Measurements from ENCODE around the gene FAAP20. TPM values are rescaled to one million over a fixed set of nuclear protein-coding genes. Genes with fewer than 3 reads are reported as not detected.

Gene FAAP20
- total and polyA plus RNA-seq, 2 experiments from 2014 or later: 24.9 to 117 TPM

DNA sequence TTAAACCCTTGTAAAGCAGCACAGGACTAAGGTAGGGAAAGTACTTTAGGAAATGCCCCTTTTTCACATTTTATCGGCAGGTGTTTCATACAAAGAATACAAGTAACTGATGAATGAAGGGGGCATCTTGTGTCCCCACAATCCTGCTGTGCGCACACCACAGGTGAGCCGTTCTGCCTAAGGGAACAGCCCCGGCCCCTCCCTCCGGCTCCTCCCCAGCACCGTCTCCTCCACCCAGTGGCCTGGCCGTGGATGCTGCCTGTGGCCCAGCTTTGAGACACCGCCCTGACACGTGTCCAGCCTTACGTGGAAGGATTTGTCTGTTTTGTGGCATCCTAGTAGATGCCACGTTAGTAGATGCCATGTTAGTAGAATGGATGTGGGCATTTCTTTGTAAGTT lies 12.8 kb downstream of the FAAP20 start:
- H3K4me1 ChIP-seq (ENCODE audit: insufficient read depth): no peaks in the 10 kb centered on the region
- TF ChIP-seq, protein P1, sequence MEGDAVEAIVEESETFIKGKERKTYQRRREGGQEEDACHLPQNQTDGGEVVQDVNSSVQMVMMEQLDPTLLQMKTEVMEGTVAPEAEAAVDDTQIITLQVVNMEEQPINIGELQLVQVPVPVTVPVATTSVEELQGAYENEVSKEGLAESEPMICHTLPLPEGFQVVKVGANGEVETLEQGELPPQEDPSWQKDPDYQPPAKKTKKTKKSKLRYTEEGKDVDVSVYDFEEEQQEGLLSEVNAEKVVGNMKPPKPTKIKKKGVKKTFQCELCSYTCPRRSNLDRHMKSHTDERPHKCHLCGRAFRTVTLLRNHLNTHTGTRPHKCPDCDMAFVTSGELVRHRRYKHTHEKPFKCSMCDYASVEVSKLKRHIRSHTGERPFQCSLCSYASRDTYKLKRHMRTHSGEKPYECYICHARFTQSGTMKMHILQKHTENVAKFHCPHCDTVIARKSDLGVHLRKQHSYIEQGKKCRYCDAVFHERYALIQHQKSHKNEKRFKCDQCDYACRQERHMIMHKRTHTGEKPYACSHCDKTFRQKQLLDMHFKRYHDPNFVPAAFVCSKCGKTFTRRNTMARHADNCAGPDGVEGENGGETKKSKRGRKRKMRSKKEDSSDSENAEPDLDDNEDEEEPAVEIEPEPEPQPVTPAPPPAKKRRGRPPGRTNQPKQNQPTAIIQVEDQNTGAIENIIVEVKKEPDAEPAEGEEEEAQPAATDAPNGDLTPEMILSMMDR (IDR thresholded peaks at IDR 0.05; ENCODE audit: poor library complexity): no peak
- TF ChIP-seq EZH2 (IDR thresholded peaks at IDR 0.05; ENCODE audit: borderline replicate concordance) (no peak), EZH2phosphoT487 (IDR thresholded peaks at IDR 0.05; ENCODE audit: low read depth, severe bottlenecking, unreplicated experiment) (no peak)
- H3K36me3 ChIP-seq (replicated peaks; ENCODE audit: insufficient read depth, low read depth): no peaks in the 10 kb centered on the region
- H2AFZ ChIP-seq: no peak overlapping the region
- H3K9me2 ChIP-seq (replicated peaks; ENCODE audit: insufficient read depth): no peaks in the 10 kb centered on the region
- no peaks in the 10 kb centered on the region for H3K27me3 ChIP-seq
- no peaks in the 10 kb centered on the region for H3K79me2 ChIP-seq
- H3K27ac ChIP-seq: no peak overlapping the region
- H4K20me1 ChIP-seq (ENCODE audit: insufficient read depth, poor library complexity, severe bottlenecking): no peaks in the 10 kb centered on the region
- no peaks in the 10 kb centered on the region for H3K9me3 ChIP-seq (ENCODE audit: low read depth)
- H3K4me3 ChIP-seq: no peak overlapping the region
- DNase-seq (ENCODE audit: low spot score): no peak
- no peak overlapping the region for H3K4me2 ChIP-seq
- WGBS (ENCODE audit: low lambda C conversion rate, missing lambda C conversion rate): 96% methylated on average over 10 of the region's 11 CpGs

DNA sequence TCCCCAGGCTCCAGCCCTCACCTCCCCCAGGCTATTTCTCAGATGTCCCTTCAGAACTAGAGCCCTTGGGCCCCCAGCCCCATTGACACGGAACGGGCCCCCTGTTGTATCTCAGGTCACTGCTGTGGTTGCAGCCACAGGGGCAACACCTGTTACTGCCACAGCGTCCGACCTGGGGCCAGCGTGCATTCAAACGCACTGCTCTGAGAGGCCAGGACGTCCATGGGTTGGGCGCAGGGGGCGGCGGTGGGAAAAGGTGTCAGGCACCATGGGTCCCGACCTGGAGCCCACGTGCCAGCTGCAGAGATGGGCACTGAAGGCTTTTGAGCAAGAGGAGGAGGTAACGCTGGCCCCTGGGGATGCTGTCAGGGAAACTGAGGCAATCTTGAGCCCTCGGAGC lies 13.3 kb downstream of the FAAP20 start:
- H3K4me2 ChIP-seq: no peak overlapping the region
- no peaks in the 10 kb centered on the region for H3K4me1 ChIP-seq (ENCODE audit: insufficient read depth)
- WGBS (ENCODE audit: low lambda C conversion rate, missing lambda C conversion rate): 94% methylated on average over 14 of the region's 14 CpGs
- no peaks in the 10 kb centered on the region for H3K9me2 ChIP-seq (replicated peaks; ENCODE audit: insufficient read depth)
- TF ChIP-seq, protein P1 (IDR thresholded peaks at IDR 0.05; ENCODE audit: poor library complexity): no peak
- TF ChIP-seq EZH2phosphoT487 (IDR thresholded peaks at IDR 0.05; ENCODE audit: low read depth, severe bottlenecking, unreplicated experiment) (no peak), EZH2 (IDR thresholded peaks at IDR 0.05; ENCODE audit: borderline replicate concordance) (no peak)
- H3K9me3 ChIP-seq (ENCODE audit: low read depth): no peaks in the 10 kb centered on the region
- no peaks in the 10 kb centered on the region for H4K20me1 ChIP-seq (ENCODE audit: insufficient read depth, poor library complexity, severe bottlenecking)
- H3K79me2 ChIP-seq: no peaks in the 10 kb centered on the region
- no peak overlapping the region for H3K4me3 ChIP-seq
- DNase-seq (ENCODE audit: low spot score): no peak
- no peak overlapping the region for H3K27ac ChIP-seq
- no peak overlapping the region for H2AFZ ChIP-seq
- no peaks in the 10 kb centered on the region for H3K36me3 ChIP-seq (replicated peaks; ENCODE audit: insufficient read depth, low read depth)
- H3K27me3 ChIP-seq: no peaks in the 10 kb centered on the region

DNA sequence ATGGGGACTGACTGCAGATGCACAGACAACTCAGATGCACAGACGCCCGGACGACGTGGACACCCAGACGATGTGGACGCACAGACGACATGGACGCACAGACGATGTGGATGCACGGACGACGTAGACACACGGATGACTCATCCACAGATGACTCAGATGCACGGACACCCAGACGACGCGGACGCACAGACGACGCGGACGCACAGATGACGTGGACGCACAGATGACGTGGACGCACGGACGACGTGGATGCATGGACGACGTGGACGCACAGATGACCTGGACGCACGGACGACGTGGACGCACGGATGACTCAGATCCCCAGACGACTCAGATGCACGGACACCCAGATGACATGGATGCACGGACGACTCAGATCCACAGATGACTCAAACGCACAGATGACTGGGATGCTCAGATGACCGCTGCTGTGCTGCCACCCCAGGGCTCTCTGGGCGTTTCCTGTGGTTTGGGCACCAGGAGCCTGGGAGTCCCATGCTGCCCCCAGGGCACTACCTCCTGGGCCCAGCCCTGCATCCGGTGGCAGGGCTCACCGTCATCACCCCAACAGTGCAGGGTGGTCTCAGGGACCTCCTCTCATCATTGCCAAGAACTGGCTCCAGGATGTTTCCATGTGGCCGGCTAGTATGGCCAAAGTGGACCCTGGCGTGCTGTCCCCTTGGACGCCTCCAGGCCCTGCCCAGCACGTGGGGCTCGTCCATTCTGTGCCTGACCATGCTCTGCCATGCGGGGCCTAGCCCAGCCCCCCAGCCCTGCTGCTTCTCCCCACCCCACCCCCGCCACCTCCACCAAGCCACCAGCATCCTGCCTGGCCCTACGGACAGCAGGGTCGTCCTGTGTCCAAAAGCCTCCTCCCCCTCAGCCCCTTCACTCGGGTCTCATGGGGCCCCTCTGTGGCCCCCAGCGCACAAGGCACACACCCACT lies 14.0 kb downstream of the FAAP20 start:
- H3K4me3 ChIP-seq: no peak overlapping the region
- no peaks in the 10 kb centered on the region for H3K36me3 ChIP-seq (replicated peaks; ENCODE audit: insufficient read depth, low read depth)
- H3K9me3 ChIP-seq (ENCODE audit: low read depth): no peaks in the 10 kb centered on the region
- H3K27ac ChIP-seq: no peak overlapping the region
- no peak overlapping the region for H3K4me2 ChIP-seq
- no peak overlapping the region for H2AFZ ChIP-seq
- 94% methylated on average over 50 of the region's 58 CpGs for WGBS (ENCODE audit: low lambda C conversion rate, missing lambda C conversion rate)
- no peak for DNase-seq (ENCODE audit: low spot score)
- no peaks in the 10 kb centered on the region for H4K20me1 ChIP-seq (ENCODE audit: insufficient read depth, poor library complexity, severe bottlenecking)
- TF ChIP-seq, protein P1 (IDR thresholded peaks at IDR 0.05; ENCODE audit: poor library complexity): no peak
- TF ChIP-seq EZH2phosphoT487 (IDR thresholded peaks at IDR 0.05; ENCODE audit: low read depth, severe bottlenecking, unreplicated experiment) (no peak), EZH2 (IDR thresholded peaks at IDR 0.05; ENCODE audit: borderline replicate concordance) (no peak)
- H3K9me2 ChIP-seq (replicated peaks; ENCODE audit: insufficient read depth): no peaks in the 10 kb centered on the region
- no peaks in the 10 kb centered on the region for H3K4me1 ChIP-seq (ENCODE audit: insufficient read depth)
- H3K27me3 ChIP-seq: no peaks in the 10 kb centered on the region
- H3K79me2 ChIP-seq: no peaks in the 10 kb centered on the region

Measured in hepatocyte (in vitro differentiated cells).